D721Med (cell line): ENCODE measurements around the gene ACE2.

Source experiments
- DNase-seq: peaks from one replicate; pipeline ENCODE4 v3.0.0; 2011; ENCODE audit warnings: low spot score; ENCODE audit not compliant: insufficient read length
- FAIRE-seq: peaks from 2 replicates; lab custom pipeline; 2011; peaks lifted over from hg19 to GRCh38; lab: Jason Lieb, UNC
- TF ChIP-seq, protein P1 (sequence below): IDR thresholded peaks from 2 replicates; pipeline ENCODE4 v1.5.1; 2012; ENCODE audit warnings: mild to moderate bottlenecking, control low read depth; ENCODE audit not compliant: insufficient read depth; ENCODE audit errors: missing control alignments

ACE2 gene

GRCh38 chrX:15605226-15605625 lies 4.5 kb upstream of the ACE2 start:
- DNase-seq = no peak
- TF ChIP-seq, protein P1, sequence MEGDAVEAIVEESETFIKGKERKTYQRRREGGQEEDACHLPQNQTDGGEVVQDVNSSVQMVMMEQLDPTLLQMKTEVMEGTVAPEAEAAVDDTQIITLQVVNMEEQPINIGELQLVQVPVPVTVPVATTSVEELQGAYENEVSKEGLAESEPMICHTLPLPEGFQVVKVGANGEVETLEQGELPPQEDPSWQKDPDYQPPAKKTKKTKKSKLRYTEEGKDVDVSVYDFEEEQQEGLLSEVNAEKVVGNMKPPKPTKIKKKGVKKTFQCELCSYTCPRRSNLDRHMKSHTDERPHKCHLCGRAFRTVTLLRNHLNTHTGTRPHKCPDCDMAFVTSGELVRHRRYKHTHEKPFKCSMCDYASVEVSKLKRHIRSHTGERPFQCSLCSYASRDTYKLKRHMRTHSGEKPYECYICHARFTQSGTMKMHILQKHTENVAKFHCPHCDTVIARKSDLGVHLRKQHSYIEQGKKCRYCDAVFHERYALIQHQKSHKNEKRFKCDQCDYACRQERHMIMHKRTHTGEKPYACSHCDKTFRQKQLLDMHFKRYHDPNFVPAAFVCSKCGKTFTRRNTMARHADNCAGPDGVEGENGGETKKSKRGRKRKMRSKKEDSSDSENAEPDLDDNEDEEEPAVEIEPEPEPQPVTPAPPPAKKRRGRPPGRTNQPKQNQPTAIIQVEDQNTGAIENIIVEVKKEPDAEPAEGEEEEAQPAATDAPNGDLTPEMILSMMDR = no peak
- no peak for FAIRE-seq

DNA sequence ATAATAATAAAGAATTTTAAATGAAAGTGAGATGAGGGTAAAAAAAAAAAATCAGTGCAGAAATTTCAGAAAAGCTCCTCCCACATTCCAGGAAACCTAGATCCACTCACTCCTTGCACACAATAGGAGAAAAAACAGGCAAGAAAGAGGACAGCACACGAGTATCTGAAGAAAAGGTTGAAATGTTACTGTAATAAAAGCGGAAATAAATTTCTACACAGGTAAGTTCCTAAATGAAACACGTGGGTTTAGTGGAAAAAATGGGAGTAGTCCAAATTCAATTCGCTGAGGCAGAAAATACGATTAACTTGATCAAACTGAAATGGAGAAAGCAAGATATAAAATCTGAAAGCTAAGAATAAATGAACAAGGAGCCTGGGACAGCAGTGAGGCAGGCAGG lies 2.0 kb upstream of the ACE2 start:
- DNase-seq (no peak), FAIRE-seq (no peak)
- TF ChIP-seq, protein P1 = no peak

- TF ChIP-seq, protein P1 = no peak
- DNase-seq (no peak), FAIRE-seq (no peak)
These were observed 1.2 kb upstream of the ACE2 start for GRCh38 chrX:15601932-15602331.

- DNase-seq (no peak), FAIRE-seq (no peak)
- TF ChIP-seq, protein P1 = no peak
These were observed 711 bp downstream of the ACE2 start for GRCh38 chrX:15600049-15600448.

DNA sequence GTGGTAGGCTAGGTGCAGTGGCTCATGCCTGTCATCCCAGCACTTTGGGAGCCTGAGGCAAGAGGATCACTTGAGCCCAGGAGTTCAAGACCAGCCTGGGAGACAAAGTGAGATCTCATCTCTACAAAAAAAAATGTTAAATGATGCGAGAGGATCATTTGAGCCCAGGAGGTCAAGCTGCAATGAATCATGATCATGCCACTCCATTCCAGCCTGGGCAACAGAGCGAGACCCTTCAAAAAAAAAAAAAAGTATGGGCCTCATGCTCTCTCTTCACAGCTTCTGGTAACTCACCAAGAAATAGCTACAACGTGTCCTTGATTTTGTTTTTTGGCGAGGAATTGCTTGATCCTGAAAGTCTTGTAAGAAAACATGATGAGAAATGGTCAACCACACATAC lies 1.3 kb downstream of the ACE2 start:
- DNase-seq = no peak
- FAIRE-seq = no peak
- TF ChIP-seq, protein P1 = no peak

DNA sequence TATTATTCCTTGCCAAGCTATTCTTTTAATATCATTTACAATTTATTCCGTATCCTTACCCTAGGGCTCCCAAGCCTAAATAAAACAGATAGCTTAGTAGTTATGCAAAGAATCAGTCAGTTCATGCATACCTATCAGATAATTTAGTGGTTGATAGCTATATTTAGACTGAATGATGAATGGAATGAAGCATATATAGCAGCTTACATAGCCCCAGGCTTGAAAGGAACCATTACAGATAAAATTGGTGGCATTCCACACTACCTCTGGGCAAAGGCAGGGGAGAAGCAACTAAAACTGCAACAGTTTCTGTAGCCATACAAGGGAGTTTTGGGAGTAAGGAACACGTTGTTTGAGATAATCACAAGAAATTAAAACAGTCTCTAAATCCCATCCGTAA lies 2.7 kb downstream of the ACE2 start:
- TF ChIP-seq, protein P1 = no peak
- DNase-seq (no peak), FAIRE-seq (no peak)

DNA sequence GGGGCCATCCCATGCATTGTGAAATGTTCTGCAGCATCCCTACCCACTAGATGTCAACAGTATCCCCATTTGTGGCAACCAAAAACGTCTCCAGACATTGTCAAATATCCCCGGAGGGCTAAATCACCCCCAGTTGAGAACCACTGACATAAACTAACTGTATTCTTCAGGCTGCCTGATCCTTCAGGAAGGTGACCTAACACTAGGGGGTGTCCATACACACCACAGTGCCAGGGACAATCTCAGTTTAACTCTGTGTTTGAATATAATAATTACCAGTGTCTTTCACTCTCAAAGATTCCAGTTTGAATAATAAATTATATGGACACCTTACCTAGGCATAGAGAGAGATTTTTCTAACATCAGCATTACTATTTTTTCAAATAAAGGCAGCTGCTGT lies 6.4 kb downstream of the ACE2 start:
- no peak for DNase-seq
- TF ChIP-seq, protein P1 = no peak
- no peak for FAIRE-seq
